Nephron progenitor cell (in vitro differentiated cells): Measurements from ENCODE around the gene PEX11G.

Experiments used
- DNase-seq: peaks from one replicate; pipeline ENCODE4 v3.0.0; 2021
- H3K27ac Mint-ChIP-seq: 2 replicates; pipeline ENCODE4 v1.8.0; 2021; ENCODE audit warnings: mild to moderate bottlenecking, moderate library complexity, mixed read lengths
- H3K27me3 Mint-ChIP-seq: 2 replicates; pipeline ENCODE4 v1.8.0; 2021; ENCODE audit warnings: mild to moderate bottlenecking, low read depth, mixed read lengths; ENCODE audit not compliant: poor library complexity
- H3K36me3 Mint-ChIP-seq: 2 replicates; pipeline ENCODE4 v1.8.0; 2021; ENCODE audit warnings: low read depth, mixed read lengths
- H3K4me1 Mint-ChIP-seq: 2 replicates; pipeline ENCODE4 v1.8.0; 2021; ENCODE audit warnings: mixed read lengths
- H3K4me3 Mint-ChIP-seq: 2 replicates; pipeline ENCODE4 v1.8.0; 2021; ENCODE audit warnings: mild to moderate bottlenecking, moderate library complexity, mixed read lengths
- H3K9me3 Mint-ChIP-seq: 2 replicates; pipeline ENCODE4 v1.8.0; 2021; ENCODE audit warnings: mild to moderate bottlenecking, moderate library complexity, mixed read lengths
- CTCF ChIP-seq: fragments of 200-600 bp; sonication (generic); IDR thresholded peaks from 2 replicates; pipeline ENCODE4 v1.5.0; 2021; ENCODE audit warnings: antibody characterized with exemption

Gene PEX11G

GRCh38 chr19:7488736-7489353 is at the start of gene PEX11G:
PEX11G (minus strand) TSS chr19:7489035; CDS start chr19:7489010, 25 bp downstream.
- peaks cover 3% of the 10 kb centered on the region for H3K9me3 Mint-ChIP-seq
- H3K27ac Mint-ChIP-seq, result peak within 1 kb of the TSS; percentile 82
- H3K36me3 Mint-ChIP-seq, result no peaks in the 10 kb centered on the region
- no peak for TF ChIP-seq CTCF
- DNase-seq, result peak; percentile 95
- peaks cover 14% of the 10 kb centered on the region for H3K4me1 Mint-ChIP-seq
- H3K4me3 Mint-ChIP-seq, result peak within 1 kb of the TSS; percentile 76
- H3K27me3 Mint-ChIP-seq, result peaks cover 9% of the 10 kb centered on the region

- Mint-ChIP-seq H3K27me3 (peaks cover 4% of the 10 kb centered on the region), H3K27ac (no peak overlapping the region), H3K4me1 (peaks cover 20% of the 10 kb centered on the region), H3K36me3 (peaks cover 16% of the 10 kb centered on the region), H3K9me3 (no peaks in the 10 kb centered on the region), H3K4me3 (peak overlapping the region; percentile 94)
- DNase-seq, result no peak
- TF ChIP-seq CTCF, result no peak
Measured at GRCh38 chr19:7535998-7536695, 47.3 kb upstream of the PEX11G start.

- peaks cover 14% of the 10 kb centered on the region for H3K36me3 Mint-ChIP-seq
- H3K27ac Mint-ChIP-seq, result peak within 1 kb of the TSS; percentile 97
- peak; percentile 96 for DNase-seq
- peak within 1 kb of the TSS; percentile 94 for H3K4me3 Mint-ChIP-seq
- H3K4me1 Mint-ChIP-seq, result peaks cover 18% of the 10 kb centered on the region
- no peaks in the 10 kb centered on the region for H3K9me3 Mint-ChIP-seq
- peaks cover 4% of the 10 kb centered on the region for H3K27me3 Mint-ChIP-seq
- no peak for TF ChIP-seq CTCF
Measured at GRCh38 chr19:7535047-7535997, 46.5 kb upstream of the PEX11G start, which contains the start of gene PNPLA6. PNPLA6 (plus strand) TSS chr19:7535717; CDS start chr19:7535789, 72 bp downstream.

GRCh38 chr19:7534531-7535046 is 45.8 kb upstream of the PEX11G start:
- peak; percentile 58 for DNase-seq
- H3K9me3 Mint-ChIP-seq, result no peaks in the 10 kb centered on the region

More at GRCh38 chr19:7534531-7535046, 45.8 kb upstream of the PEX11G start:
- Mint-ChIP-seq H3K4me3 (peak overlapping the region; percentile 94), H3K36me3 (peaks cover 11% of the 10 kb centered on the region), H3K4me1 (peaks cover 16% of the 10 kb centered on the region), H3K27ac (peak overlapping the region; percentile 97), H3K27me3 (peaks cover 4% of the 10 kb centered on the region)
- no peak for TF ChIP-seq CTCF
